Measurements from ENCODE around the gene CCHCR1.

The CCHCR1 gene

DNA sequence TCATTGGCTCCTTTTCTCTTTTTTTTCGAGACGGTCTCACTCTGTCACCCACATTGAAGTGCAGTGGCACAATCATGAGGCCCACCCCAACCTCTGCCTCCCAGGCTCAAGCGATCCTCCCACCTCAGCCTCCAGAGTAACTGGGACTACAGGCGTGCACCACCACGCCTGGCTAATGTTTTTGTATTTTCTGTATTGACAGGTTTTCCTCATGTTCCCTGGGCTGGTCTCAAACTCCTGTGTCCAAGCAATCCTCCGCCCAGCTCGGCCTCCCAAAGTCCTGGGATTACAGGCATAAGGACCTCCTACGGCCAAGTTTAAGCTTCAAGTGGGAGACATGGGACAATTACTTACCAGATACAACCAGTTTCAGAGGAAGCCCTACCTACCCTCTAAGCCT is 22.3 kb upstream of the CCHCR1 start:
- TF ChIP-seq CTCF (IDR thresholded peaks at IDR 0.05; ENCODE audit: unreplicated experiment in 3 of 3), result no peak
- Mint-ChIP-seq H3K36me3 (ENCODE audit: low read depth) (no peaks in the 10 kb centered on the region), H3K27ac (no peak overlapping the region), H3K4me3 (no peak overlapping the region), H3K9me3 (no peaks in the 10 kb centered on the region), H3K4me1 (peaks cover 6% of the 10 kb centered on the region), H3K27me3 (ENCODE audit: low read depth) (no peaks in the 10 kb centered on the region)

DNA sequence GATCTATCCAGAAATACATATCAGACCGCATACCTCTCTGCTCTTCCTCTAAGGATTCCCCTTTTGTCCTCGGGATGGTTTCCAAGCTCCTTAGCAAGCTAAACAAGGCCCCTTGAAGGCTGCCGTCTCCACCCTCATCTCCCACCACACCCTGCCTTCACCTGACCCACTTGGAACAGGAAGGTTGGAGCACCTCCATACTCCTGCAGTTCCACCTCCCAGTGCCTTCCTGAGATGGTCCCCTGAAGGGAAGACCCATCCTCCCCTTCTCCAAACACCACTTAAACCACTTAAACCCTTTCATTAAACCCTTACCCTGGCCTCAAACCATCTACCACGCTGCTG is 21.4 kb upstream of the CCHCR1 start:
- no peaks in the 10 kb centered on the region for H3K9me3 Mint-ChIP-seq
- H3K27ac Mint-ChIP-seq, result no peak overlapping the region
- H3K4me3 Mint-ChIP-seq, result no peak overlapping the region

DNA sequence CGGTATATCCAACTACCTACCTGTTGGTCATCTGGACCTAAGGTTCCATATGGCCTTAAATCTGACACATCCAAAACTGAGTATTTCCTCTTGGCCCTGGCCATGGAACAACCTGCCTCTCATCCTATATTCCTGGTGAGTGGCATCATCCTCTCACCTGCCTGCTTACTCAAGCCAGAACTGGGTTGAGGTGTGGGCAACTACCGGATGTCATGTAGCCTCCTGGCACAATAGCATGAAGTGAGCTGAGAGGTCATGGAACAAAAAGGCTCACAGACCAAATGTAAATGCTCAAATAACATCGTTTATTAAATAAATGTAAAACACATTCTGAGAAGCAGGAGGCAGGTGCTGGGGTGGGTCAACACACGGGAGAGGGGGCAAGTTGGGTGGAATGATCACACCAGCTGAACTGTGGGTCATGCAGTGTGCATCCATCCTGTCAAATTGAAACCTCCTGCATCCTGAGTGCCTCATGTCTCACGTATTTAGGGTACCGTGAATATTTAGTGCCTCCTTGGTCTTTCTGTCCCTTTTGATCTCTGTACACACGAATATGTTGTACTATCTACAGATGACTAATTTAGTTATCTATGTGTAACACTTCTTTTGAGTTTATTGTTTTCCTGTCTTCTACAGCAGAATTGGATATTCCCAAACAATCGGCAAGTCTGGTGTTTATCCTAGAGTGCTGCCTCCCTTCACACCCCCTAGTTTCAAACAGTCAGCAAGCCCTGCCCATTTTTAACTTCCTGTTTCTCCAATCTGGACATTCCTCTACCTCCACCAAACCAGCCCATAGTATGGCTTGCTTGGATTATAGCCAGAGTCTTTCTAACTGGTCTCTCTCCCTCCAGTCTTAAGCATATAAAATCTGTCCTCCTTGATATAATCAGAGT is 20.8 kb upstream of the CCHCR1 start:
- H3K27ac Mint-ChIP-seq, result no peak overlapping the region
- no peak for TF ChIP-seq CTCF (IDR thresholded peaks at IDR 0.05; ENCODE audit: unreplicated experiment in 3 of 3)
- H3K36me3 Mint-ChIP-seq (ENCODE audit: low read depth), result no peaks in the 10 kb centered on the region
- peaks cover 5% of the 10 kb centered on the region for H3K27me3 Mint-ChIP-seq (ENCODE audit: low read depth)
- no peaks in the 10 kb centered on the region for H3K9me3 Mint-ChIP-seq
- peaks cover 6% of the 10 kb centered on the region for H3K4me1 Mint-ChIP-seq
- no peak overlapping the region for H3K4me3 Mint-ChIP-seq

More for the DNA sequence above, 21.4 kb upstream of the CCHCR1 start:
- no peak for TF ChIP-seq CTCF (IDR thresholded peaks at IDR 0.05; ENCODE audit: unreplicated experiment in 3 of 3)
- Mint-ChIP-seq H3K27me3 (ENCODE audit: low read depth) (peaks cover 5% of the 10 kb centered on the region), H3K4me1 (peaks cover 6% of the 10 kb centered on the region), H3K36me3 (ENCODE audit: low read depth) (no peaks in the 10 kb centered on the region)

DNA sequence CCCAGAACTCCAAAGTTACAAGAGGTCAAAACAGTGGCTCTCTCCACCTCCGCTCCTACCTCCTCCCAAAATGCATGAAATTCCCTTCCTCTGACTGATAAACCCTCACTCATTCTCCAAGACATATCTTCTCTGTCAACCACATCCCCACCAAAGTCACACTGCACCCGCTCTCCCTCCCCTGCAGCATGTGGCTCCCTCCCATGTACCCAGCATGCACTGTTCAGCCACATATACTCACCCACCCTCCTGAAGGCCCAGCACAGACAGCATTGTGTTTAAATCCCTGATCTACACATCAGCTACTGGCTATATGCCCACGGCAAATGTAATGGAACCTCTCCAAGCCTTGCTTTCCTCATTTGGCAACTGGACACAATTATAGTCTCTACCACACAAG is 18.4 kb upstream of the CCHCR1 start:
- Mint-ChIP-seq H3K9me3 (no peaks in the 10 kb centered on the region), H3K4me1 (peaks cover 6% of the 10 kb centered on the region), H3K27me3 (ENCODE audit: low read depth) (peaks cover 8% of the 10 kb centered on the region), H3K27ac (peak overlapping the region in 1 of 3 experiments; percentile 20), H3K4me3 (no peak overlapping the region), H3K36me3 (ENCODE audit: low read depth) (no peaks in the 10 kb centered on the region)
- no peak for TF ChIP-seq CTCF (IDR thresholded peaks at IDR 0.05; ENCODE audit: unreplicated experiment in 3 of 3)

GRCh38 chr6:31174378-31174777 is 16.8 kb upstream of the CCHCR1 start:
- H3K9me3 Mint-ChIP-seq, result no peaks in the 10 kb centered on the region
- no peak for TF ChIP-seq CTCF (IDR thresholded peaks at IDR 0.05; ENCODE audit: unreplicated experiment in 3 of 3)
- H3K36me3 Mint-ChIP-seq (ENCODE audit: low read depth), result no peaks in the 10 kb centered on the region
- no peak overlapping the region for H3K27ac Mint-ChIP-seq
- peaks cover 18% of the 10 kb centered on the region for H3K27me3 Mint-ChIP-seq (ENCODE audit: low read depth)
- H3K4me1 Mint-ChIP-seq, result peaks cover 6% of the 10 kb centered on the region
- H3K4me3 Mint-ChIP-seq, result no peak overlapping the region

DNA sequence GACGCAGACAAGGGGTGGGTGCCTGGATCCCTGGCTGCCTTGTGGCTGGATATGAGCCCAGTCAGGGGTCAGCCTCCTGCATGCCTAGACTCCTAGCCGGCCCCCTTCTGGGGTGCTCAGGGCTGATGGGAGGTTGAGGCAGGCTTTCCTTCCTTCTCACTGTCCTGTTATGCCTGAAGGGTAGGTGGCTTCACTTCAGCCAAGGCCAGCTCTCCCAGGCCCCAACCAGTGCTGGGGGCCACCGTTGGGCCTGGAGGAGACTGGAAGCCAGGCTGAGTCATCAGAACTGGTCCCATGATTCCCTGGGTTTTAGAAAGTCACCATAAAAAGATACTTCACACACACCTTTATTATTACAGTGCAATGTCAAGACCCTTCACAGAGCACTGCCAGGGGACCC is 15.8 kb upstream of the CCHCR1 start:
- Mint-ChIP-seq H3K36me3 (ENCODE audit: low read depth) (no peaks in the 10 kb centered on the region), H3K4me1 (peaks cover 6% of the 10 kb centered on the region), H3K27ac (no peak overlapping the region), H3K9me3 (no peaks in the 10 kb centered on the region), H3K4me3 (no peak overlapping the region), H3K27me3 (ENCODE audit: low read depth) (peaks cover 25% of the 10 kb centered on the region)
- no peak for TF ChIP-seq CTCF (IDR thresholded peaks at IDR 0.05; ENCODE audit: unreplicated experiment in 3 of 3)

Measured in nephron (organoid).